HG03432 (cell line): ENCODE data around the gene PGPEP1.
"Not testable (repeated sequence)": the region's sequence is repeated elsewhere in the genome, so short reads cannot be mapped to it uniquely, and the experiment has no call there.

Experiments used
- ATAC-seq: cut with Tn5 transposase; IDR thresholded peaks from one replicate; pipeline ENCODE4 v1.9.1; 2021; ENCODE audit warnings: mild to moderate bottlenecking, moderate library complexity; ENCODE audit not compliant: unreplicated experiment

PGPEP1 gene

DNA sequence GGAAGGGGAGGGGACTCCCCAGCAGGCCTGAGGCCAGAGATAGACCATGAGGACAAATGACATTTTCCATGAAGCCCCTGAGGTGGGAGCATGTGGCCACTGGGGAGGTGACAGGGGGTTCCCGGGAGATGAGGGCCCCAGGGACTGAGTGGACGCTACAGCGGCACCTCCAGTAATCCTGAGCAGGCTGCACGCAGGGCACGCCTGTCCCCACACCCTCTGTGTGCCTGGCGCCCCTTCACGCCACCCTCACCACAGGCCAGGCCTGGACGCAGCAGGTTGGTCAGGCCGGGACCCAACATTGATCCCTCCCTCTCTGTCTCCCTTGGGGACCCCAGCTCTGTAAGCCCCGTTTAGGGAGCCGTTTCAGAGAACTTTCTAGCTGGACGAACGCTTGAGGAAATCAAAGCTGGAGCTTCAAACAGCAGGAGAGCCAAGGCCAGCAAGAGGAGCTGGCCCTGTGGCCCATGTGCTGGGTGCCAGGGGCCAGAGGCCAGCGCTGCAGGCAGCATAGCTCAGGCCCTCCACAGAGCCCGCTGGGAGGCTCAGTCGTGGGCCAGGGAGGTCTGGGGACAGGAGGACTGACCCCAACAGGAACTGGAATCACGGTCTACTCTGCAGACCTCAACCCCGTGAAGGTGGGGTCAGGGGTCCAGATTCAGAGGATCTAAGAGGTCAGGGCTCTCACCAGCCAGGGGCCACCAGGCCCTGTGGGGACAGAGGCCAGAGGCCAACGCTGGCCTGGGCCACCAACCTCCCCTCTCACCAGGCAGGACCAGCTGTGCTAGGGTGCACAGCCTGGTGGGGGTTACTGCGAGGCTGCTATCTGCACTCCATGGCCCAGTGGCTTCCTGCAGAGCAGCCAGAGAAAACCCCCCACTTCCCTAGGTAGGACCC lies 32.1 kb upstream of the PGPEP1 start:
- no peak for ATAC-seq

- no peak for ATAC-seq
Measured at GRCh38 chr19:18308948-18309325, 31.5 kb upstream of the PGPEP1 start.

DNA sequence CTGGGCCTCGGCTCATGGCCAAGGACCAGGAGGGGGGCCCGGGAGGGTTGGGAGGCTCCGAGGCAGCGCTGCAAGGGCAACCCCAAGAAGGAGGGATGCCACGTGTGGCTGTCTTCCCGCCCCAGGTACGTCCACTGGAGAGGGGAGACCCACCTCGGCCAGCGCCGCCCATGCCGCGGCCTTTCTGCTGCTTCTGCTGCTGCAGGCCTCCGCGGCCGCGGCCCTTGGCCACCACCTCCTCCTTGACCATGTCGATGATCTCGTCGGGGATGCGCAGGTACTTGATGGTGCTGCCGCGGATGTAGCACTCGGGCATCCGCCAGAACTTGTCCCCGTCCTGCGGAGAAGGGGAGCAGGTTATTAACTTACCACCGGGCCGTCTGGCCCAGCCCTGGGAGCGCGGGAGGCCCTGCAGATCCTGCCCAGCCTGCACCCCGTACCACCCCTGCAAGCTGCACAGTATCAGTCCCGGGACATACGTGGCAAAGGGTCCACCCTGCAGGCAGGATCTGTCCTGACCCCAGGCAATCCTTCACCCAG lies 30.8 kb upstream of the PGPEP1 start:
- no peak for ATAC-seq

DNA sequence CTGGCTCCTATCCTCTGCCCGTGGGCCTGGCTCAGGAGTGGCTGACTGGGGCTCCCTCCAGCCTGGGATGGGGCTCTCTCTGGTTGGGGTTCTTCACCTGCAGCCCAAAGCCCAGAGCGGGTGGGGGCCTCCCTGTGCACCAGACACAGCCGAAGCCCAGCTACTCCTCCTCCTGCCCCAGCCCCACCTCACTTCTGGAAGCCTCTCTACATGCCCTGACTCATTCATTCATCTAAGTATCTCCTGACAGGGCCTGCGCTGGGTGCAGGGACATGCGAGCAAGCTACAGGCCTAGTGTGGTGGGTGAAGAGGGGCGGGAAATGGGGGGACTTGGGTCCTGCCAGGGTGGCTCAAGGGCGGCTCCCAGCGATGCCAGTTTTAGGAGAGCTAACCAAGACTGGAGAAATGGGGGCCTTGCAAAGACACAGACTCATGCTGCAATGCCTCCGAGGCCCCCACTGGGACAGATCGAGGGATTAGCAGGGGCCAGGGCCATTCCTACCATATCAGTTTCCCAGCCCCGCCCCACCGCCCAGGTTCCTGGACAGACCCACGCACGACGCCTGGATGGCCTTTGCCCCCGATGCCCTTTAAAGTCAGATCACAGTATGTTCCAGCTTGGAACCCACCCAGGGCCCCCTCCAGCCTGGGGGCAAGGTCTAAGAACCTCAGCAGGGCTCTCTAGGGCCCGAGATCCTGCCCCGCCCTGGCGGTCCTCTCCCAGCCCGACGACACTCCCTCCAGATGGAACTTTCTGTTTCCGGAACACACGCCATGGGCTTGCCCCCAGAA lies 30.1 kb upstream of the PGPEP1 start:
- no peak for ATAC-seq

DNA sequence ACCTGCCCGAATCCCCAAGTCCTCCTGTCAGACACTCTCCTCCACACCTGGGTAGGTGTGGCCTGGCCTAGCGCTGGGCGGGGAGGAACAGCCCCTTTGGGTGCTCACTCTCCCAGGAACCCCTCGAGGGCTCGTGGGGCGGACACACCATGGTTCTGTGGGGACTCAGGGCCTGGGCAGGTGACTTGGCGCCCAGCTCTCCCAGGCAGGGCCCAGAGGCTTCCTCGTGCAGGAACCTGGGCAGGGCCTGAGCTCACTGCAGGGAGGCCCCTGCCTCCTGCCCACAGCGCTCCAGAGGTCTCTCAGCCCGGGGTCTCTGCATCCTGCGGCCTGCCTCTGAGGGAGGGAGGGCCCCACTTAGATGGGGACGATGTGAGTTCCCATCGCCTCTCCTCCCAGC lies 29.4 kb upstream of the PGPEP1 start:
- no peak for ATAC-seq

GRCh38 chr19:18311502-18312091 lies 28.8 kb upstream of the PGPEP1 start:
- ATAC-seq: no peak

DNA sequence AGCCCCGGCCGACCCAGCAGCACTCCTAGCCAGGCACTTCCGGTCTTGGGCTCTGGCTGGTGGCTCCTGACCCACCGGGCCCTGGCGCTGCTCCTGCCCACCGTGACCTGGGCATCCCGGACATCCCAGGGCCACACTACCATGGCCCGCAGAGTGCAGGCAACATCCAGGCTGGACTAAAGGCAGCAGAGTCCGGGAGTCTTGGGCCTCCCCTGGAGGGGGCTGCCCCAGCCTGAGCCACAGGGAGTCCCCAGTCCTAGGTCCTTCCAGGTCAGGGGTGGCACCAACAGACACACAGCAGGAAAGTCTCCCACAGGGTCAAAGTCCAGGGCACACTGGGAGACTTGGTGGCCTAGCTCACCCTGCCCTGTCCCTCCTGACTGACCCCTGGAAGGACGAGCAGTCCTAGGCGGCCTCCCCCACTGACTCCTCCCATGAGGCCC lies 28.3 kb upstream of the PGPEP1 start:
- no peak for ATAC-seq

DNA sequence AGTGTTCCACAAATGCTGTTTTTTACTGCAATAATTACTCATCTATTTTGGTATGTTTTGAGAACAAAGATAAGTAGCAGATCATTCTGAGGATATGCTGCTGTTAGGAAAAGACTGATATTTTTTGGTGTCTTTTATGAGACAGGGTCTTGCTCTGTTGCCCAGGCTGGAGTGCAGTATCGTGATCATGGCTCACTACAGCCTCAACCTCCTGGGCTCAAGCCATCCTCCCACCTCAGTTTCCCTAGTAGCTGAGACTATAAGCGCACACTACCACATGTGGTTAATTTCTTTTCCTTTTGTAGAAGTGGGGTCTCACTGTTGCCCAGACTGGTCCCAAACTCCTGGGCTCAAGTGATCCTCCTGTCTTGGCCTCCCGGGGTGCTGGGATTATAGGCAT lies 27.0 kb upstream of the PGPEP1 start:
- ATAC-seq: no peak

DNA sequence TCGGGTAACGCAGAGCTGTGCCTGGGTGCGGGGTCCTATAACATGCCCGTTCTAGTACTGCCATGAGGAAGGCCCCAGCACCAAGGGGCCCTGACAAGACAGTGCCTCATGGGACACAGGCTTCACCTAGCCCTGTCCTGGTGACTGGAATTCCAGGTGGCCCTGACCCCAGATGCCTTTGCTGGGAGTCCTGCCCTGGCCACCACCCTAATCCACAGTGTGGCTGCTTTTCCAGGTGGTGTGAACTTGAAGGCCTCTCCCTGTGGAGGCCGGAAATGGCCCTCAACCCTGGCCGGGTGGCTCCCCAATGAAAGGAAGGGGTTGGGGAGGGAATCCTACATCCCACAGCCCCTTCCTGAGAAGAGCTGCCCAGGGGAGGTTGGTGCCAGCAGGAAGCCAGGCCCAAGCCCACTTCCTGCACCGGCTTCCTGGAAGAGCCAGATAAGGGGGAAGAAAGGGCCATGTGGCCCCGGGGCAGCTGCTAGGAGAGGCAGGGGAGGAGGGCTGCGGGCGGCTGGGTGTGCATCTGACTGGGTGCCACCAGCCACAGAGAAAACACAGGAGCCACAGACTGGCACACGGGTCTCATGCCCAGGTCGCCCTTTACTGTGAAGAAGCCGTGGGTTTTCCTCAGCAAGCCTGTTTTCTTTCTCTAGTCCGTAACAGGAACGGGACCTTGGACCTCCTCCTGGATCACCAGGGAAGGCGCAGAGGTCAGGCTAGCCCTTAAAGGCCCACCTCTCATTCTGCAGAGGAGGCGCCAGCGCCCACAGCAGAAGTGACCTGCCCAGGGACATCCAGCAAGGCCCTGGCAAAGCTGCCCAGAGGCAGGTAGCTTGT lies 22.2 kb upstream of the PGPEP1 start:
- ATAC-seq: no peak

DNA sequence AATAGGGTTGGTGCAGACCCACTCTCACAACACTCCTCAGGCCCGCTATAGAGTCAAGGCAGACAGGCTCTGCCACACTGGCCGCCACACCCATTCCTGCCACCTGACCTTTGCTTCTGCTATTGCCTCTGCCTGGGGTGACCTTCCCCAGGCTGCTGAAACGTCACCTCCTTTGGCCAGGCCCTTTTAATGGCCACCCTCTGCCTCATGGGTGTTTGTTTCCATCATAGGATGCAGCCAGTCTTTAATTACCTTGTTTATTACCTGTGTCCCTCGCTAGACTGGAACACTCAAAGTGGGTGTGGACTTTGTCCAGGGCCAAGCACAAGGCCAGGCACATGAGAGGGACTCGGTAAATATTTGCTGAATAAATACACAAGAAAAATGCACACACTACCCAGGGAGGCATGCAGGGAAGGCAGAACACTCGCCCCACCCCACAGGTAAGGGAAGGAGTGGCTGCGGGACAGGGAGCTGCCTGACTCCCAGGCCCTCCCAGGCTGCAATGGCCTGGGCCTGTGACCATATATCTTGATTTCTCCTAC lies 20.7 kb upstream of the PGPEP1 start:
- ATAC-seq: no peak

- no peak for ATAC-seq
Measured at GRCh38 chr19:18320865-18321733, 19.3 kb upstream of the PGPEP1 start.

DNA sequence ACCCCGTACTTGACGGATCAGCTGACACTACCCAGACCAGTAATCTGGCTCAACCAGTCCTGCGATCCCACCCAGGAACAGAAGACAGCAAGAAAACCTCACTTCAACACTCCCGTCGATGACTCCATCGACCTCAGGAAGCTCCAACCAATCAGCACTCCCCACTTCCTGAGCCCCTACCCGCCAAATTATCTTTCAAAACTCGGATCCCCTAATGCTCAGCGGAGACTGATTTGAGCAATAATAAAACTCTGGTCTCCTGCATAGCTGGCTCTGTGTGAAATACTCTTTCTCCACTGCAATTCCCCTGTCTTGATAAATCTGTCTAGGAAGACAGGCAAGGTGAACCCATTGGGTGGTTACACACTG lies 18.7 kb upstream of the PGPEP1 start:
- no peak for ATAC-seq

DNA sequence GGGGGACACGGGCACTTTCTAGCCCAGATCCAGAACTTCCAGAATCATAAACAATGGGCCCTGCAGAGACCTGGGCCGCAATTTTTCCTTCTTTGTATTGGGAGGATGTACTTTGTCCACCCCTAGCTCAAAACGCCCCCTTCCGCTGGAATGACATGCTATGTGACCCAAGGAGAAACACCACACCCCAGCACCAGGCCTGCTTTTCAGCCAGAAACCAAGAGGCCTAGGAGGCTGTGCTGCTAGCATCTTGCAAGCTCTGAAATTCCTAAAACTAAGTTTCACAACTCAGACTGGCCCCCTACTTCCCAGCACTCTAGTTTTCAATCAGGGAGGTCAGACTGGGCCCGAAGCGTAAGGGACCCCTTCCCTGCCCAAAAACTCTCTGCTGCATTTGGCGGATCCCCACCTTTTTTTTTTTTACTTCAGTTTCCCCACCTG lies 18.1 kb upstream of the PGPEP1 start:
- peak; percentile 7 for ATAC-seq

DNA sequence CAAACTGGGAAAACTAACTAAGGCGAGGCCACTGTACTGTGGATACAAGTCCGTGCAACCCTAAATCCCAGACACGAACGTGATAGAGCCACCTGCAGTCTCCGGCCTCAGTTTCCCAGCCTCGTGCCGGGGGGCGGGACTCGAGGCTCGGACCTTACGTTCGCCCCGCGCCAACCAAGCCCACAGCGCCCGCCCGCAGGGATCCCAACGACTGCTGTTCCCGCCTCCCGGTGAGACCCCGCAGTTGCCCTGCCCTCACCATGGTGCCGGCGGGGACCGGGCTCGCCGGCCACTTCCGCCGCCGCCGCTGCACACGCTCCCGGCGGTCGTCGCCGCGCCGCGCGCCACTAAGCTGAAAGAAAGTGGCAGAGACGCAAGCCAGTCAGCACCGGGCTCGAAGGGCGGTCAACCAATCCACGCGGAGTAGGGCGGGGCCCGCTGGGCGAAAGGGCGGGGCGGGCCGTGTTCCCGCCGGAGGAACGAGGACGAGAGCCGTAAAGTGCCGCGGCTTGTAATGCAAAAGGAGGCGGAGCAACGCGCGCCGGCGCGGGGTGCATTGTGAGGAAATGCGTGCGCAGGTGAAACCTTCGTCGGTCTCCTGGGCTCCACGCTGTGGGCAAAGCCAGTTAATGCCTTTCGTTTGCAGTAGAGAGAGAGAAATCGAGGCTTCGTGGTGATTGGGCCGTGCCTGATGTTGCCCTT lies 17.5 kb upstream of the PGPEP1 start, which contains the start of gene LSM4:
Gene LSM4 (minus strand): TSS at position 318 of the 702 bp plus-strand sequence. CDS start 56 bp downstream, at position 262.
- peak; percentile 94 for ATAC-seq

- not testable (repeated sequence) for ATAC-seq
Measured at GRCh38 chr19:18324373-18324731, 16.0 kb upstream of the PGPEP1 start.

DNA sequence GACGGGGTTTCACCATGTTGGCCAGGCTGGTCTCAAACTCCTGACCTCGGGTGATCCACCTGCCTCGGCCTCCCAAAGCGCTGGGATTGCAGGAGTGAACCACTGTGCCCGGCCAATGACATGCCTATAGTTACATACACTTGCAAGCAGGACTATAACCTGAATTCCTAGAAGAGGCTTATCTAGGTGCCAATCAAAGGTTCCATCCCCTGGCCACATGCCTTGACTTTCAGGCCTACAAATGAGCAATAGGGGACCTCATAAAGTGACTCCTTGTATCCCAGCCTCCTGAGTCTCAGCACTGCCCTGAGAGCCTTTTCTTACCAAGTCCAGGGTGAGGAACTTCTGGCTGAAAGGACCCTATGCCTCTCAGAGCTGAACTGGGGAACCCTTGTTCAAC lies 13.6 kb upstream of the PGPEP1 start:
- ATAC-seq: no peak

DNA sequence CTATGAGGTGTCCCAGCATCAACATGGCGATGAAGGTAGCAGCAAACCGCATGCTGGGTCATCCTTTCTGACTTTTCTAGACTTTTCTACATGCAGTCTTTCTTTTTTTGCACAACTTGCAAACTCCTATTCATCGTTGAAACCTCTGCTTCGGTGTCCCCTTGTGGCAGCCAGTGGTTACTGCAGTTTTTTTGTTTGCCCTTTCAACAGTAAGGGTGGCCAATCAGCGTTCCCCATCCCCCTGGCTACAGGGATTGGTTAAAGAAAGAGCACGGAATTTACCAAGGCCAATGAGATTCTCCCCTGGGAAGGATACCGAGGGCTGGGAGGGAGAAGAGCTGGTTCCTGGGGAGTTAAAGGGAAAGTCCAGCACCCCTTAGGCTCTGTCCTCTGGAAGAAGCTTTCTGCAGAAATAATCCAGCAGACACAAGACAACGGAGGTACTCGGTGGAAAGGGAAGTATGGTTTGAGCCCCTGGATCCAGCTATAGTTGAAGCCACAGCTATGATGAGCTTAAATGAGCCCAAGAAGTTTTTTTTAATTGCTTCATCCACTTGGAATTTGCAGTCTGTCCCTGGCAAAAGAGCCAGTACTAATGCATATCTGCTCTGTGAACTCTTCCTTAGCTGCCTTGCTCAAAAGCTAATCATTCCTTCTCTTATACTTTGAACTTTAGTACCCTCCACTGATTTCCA lies 11.9 kb upstream of the PGPEP1 start:
- peak; percentile 84 for ATAC-seq

- ATAC-seq: no peak
Measured at GRCh38 chr19:18329035-18329376, 11.4 kb upstream of the PGPEP1 start.
